ENCODE measurements around the gene PGAP1. TPM values are rescaled to one million over a fixed set of nuclear protein-coding genes. Genes with fewer than 3 reads are reported as not detected.

PGAP1 gene
- total RNA-seq, 2 donors from 2014 or later, result 39.2 to 43.6 TPM

DNA sequence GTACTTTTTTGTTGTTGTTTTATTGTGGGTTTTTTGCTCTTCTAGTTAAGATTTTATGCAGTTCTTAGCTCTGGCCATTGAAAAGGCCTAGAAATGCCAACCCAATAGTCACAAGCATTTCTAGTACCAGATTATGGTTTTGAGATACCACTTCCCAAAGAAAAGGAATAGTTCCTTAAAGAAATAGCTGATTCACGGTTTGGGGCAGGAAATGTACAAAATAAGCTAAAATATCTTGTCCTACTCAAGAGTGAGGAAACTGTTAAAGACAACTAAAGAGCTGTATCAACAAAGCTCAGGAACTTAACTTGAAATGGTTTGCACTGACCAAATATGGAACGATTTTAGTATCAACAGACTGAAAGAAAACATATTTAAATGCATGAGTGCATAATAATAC is 35.4 kb downstream of the PGAP1 start:
- TF ChIP-seq, protein P1, sequence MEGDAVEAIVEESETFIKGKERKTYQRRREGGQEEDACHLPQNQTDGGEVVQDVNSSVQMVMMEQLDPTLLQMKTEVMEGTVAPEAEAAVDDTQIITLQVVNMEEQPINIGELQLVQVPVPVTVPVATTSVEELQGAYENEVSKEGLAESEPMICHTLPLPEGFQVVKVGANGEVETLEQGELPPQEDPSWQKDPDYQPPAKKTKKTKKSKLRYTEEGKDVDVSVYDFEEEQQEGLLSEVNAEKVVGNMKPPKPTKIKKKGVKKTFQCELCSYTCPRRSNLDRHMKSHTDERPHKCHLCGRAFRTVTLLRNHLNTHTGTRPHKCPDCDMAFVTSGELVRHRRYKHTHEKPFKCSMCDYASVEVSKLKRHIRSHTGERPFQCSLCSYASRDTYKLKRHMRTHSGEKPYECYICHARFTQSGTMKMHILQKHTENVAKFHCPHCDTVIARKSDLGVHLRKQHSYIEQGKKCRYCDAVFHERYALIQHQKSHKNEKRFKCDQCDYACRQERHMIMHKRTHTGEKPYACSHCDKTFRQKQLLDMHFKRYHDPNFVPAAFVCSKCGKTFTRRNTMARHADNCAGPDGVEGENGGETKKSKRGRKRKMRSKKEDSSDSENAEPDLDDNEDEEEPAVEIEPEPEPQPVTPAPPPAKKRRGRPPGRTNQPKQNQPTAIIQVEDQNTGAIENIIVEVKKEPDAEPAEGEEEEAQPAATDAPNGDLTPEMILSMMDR (conservative IDR thresholded peaks at IDR 0.05), result no peak
- Histone ChIP-seq H3K9ac (ENCODE audit: extremely low read depth, low read length, poor library complexity, severe bottlenecking) (no peak overlapping the region), H3K36me3 (ENCODE audit: control insufficient read depth, insufficient read depth, low read length) (peaks cover 72% of the 10 kb centered on the region), H3K4me3 (ENCODE audit: low read length) (no peak overlapping the region), H3K27me3 (ENCODE audit: control insufficient read depth, insufficient read depth, low read length, poor library complexity, severe bottlenecking) (no peaks in the 10 kb centered on the region), H3K4me1 (ENCODE audit: control insufficient read depth, insufficient read depth, low read length) (no peaks in the 10 kb centered on the region), H3K9me3 (ENCODE audit: control insufficient read depth, low read length) (no peaks in the 10 kb centered on the region), H3K27ac (ENCODE audit: low read depth, low read length) (no peak overlapping the region)
- Mint-ChIP-seq H3K4me3 (no peak overlapping the region), H3K4me1 (no peaks in the 10 kb centered on the region), H3K27ac (no peak overlapping the region), H3K9me3 (no peaks in the 10 kb centered on the region), H3K27me3 (ENCODE audit: insufficient read depth) (no peaks in the 10 kb centered on the region), H3K36me3 (ENCODE audit: low read depth) (peaks cover 72% of the 10 kb centered on the region)
- no peak for DNase-seq
- 88 to 92% methylated on average over 1 to 2 of the region's 2 CpGs for WGBS, 2 experiments (ENCODE audit: insufficient coverage in 1 of 2, insufficient read length in 1 of 2)

DNA sequence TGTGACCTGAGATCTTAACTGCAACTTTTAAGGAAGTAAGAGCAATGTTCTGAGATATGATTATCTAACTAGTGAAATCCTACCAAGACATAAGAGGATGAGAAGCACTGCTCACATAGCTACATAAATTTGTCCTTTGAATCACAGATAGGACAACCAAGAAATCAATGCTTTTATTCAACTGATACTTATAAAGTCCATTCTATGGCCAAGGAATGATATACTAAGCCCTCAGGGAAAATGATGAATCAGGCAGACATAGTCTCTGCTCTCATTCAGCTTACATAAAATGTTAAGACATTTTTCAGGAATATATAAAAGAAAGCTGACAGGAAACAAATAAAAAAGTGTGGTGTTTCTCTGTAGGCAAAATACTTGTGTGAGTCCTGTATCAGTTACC is 39.1 kb downstream of the PGAP1 start:
- no peaks in the 10 kb centered on the region for H3K9me3 ChIP-seq (ENCODE audit: control insufficient read depth, low read length)
- no peak overlapping the region for H3K27ac Mint-ChIP-seq
- H3K27me3 ChIP-seq (ENCODE audit: control insufficient read depth, insufficient read depth, low read length, poor library complexity, severe bottlenecking), result no peaks in the 10 kb centered on the region
- H3K36me3 ChIP-seq (ENCODE audit: control insufficient read depth, insufficient read depth, low read length), result peaks cover 75% of the 10 kb centered on the region
- no peaks in the 10 kb centered on the region for H3K4me1 Mint-ChIP-seq
- H3K27ac ChIP-seq (ENCODE audit: low read depth, low read length), result no peak overlapping the region
- no peak overlapping the region for H3K9ac ChIP-seq (ENCODE audit: extremely low read depth, low read length, poor library complexity, severe bottlenecking)
- H3K27me3 Mint-ChIP-seq (ENCODE audit: insufficient read depth), result no peaks in the 10 kb centered on the region
- H3K4me1 ChIP-seq (ENCODE audit: control insufficient read depth, insufficient read depth, low read length), result no peaks in the 10 kb centered on the region
- no peak overlapping the region for H3K4me3 Mint-ChIP-seq
- TF ChIP-seq, protein P1 (conservative IDR thresholded peaks at IDR 0.05), result no peak
- no peak for DNase-seq
- peaks cover 1% of the 10 kb centered on the region for H3K9me3 Mint-ChIP-seq
- no peak overlapping the region for H3K4me3 ChIP-seq (ENCODE audit: low read length)
- H3K36me3 Mint-ChIP-seq (ENCODE audit: low read depth), result peaks cover 57% of the 10 kb centered on the region

DNA sequence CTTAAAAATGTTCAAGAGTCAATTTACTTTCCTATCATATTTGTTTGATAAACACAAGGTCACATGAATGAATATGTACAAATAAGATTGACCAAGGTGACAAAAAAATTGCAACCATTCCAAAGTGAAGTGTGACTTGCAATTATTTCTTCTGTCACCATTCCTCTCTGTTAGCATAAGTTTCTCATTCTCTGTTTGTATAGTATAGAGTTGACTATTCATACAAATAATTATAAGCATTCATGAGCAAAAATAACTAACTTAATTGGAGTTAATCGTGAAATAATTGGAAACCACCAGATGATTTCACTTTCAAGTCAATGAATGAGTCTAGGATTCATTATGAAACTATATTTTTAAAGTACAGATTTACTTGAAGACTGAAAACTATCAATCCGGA is 42.1 kb downstream of the PGAP1 start:
- Histone ChIP-seq H3K36me3 (ENCODE audit: control insufficient read depth, insufficient read depth, low read length) (peaks cover 77% of the 10 kb centered on the region), H3K9ac (ENCODE audit: extremely low read depth, low read length, poor library complexity, severe bottlenecking) (no peak overlapping the region), H3K4me1 (ENCODE audit: control insufficient read depth, insufficient read depth, low read length) (no peaks in the 10 kb centered on the region), H3K9me3 (ENCODE audit: control insufficient read depth, low read length) (peaks cover 6% of the 10 kb centered on the region), H3K27me3 (ENCODE audit: control insufficient read depth, insufficient read depth, low read length, poor library complexity, severe bottlenecking) (no peaks in the 10 kb centered on the region), H3K27ac (ENCODE audit: low read depth, low read length) (no peak overlapping the region), H3K4me3 (ENCODE audit: low read length) (no peak overlapping the region)
- Mint-ChIP-seq H3K27ac (no peak overlapping the region), H3K36me3 (ENCODE audit: low read depth) (peaks cover 63% of the 10 kb centered on the region), H3K27me3 (ENCODE audit: insufficient read depth) (no peaks in the 10 kb centered on the region), H3K4me3 (no peak overlapping the region), H3K9me3 (peaks cover 7% of the 10 kb centered on the region), H3K4me1 (no peaks in the 10 kb centered on the region)
- no peak for DNase-seq
- WGBS, 2 experiments (ENCODE audit: insufficient coverage in 1 of 2, insufficient read length in 1 of 2), result 100% methylated on average over 2 of the region's 2 CpGs; no CpG with 5 or more reads in 1 of the 2 experiments
- TF ChIP-seq, protein P1 (conservative IDR thresholded peaks at IDR 0.05), result no peak
